ENCODE data around the gene SH2D2A.
A peak's percentile ranks its signal among the peaks of the same experiment; 100 is the strongest.

Gene SH2D2A

GRCh38 chr1:156816561-156817328 is at the start of gene SH2D2A:
Gene SH2D2A, minus strand, starts transcription at chr1:156816848. Its CDS starts 140 bp downstream, at chr1:156816708.
- DNase-seq, result peak; percentile 85

DNA sequence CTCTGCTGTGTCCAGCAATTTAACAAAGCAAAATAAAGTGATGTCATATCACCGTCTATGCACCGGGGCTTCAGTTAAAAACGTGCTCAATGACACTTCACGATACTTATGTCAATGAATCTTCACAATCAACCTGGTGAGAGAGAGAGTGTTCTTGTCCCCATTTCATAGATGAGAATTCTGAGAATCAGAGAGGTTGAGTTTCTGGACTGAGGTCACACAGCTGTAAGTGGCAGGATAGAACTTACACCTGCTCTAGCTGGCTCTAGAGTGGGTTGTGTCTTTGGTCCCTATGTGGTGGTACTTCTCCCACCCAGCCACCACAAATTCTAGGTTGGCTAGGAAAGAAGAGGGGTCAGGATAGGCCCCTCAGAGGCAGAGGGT is 49.2 kb upstream of the SH2D2A start:
- DNase-seq, result peak; percentile 18

DNA sequence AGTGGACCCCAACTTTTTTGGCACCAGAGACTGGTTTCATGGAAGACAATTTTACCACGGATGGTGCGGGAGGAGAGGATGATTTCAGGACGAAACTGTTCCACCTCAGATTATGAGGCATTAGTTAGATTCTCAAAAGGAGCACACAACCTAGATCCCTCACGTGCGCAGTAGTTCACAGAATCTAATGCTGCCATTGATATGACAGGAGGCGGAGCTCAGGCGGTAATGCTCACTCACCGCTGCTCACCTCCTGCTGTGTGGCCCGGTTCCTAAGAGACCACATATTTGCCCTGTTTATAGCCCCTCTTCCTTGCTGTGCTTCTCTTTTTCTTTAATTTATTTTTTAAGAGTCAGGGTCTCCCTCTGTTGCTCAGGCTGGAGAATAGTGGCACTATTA is 48.6 kb upstream of the SH2D2A start:
- DNase-seq, result no peak

DNA sequence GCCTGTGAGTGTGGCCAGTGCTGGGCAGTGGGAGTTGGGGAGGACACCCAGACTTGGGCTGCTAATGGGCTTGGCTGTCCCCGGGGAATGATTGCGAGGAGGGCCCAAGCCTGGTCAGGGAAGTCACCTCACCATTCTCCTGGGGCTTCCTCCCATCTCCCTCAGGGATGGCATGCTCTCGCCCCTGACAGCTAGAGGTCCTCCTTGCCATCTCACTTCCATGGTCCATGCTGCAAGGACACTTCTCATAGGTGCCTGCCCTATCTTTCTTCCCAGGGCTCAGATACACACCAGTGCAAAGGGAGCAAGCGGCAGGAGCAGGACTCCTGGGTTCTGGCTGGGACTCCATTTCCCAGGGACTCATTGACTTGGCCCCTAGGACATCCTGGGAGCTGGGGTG is 48.1 kb upstream of the SH2D2A start:
- DNase-seq, result peak; percentile 34

DNA sequence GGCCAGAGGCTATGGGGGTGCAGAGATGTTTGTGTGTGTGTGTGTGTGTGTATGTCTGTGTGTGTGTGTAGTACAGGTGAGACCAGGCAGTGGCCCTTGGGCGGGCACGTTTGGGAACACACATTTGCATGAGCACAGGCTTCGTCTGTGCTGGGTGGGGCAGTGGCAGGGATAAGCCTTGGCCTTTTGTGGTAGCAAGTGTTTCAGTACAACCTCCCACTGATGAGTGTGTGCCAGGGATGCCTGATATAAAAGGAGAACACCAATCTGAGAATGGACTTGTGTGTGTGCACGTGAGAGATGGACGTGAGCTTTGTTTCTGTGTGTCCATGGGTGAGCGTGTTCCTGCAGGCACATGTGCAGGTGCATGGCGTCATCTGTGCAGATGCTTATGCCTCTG is 47.0 kb upstream of the SH2D2A start:
- DNase-seq, result peak; percentile 64

- DNase-seq, result peak; percentile 89
Measured at GRCh38 chr1:156862997-156863599, 46.5 kb upstream of the SH2D2A start.

DNA sequence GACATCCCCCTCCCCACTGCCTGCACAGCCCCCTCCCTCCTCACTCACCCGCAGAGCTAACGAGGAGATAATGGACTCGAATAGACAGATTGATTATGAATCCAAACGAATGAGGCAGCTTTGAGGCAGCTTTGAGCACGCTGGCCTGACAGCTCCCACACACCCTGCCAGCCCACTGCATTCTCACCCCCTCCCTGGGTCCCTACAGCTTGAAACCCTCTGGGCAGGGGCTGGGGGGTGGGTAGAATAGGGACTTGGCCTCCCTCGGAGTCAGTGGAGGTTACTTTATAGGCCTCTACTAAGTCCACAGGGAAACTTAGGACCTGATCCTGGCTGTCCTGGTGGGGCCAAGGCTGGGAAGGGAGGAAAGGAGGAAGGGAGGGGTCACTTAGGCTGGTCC is 45.9 kb upstream of the SH2D2A start:
- DNase-seq, result peak; percentile 76

DNA sequence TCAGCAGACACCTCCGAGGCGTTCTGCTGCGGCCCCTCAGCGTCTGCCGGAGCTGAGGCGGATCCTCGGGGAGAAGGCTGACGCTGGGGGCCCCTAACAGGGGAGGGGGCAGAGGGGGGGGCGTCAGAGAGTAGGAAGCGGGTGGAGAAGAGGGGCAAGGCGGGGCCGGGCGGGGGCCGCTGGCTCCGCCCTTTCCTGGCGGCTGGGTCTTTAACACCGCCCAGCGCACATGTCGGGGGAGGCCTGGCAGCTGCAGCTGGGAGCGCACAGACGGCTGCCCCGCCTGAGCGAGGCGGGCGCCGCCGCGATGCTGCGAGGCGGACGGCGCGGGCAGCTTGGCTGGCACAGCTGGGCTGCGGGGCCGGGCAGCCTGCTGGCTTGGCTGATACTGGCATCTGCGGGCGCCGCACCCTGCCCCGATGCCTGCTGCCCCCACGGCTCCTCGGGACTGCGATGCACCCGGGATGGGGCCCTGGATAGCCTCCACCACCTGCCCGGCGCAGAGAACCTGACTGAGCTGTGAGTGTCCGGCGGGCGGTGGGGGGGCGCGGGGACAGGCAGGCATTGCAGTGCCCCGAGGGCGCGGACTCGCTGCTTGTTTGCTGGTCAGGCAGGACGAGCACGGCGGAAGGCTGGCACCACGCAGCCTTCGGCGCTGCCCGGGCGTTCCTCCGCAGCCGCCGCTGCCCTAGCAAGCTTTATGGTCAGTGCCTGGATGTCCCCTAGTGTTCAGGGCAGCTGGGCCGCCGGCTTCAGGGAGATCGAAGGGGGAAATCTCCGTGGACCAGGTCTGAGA is 44.2 kb upstream of the SH2D2A start, which contains the start of gene NTRK1:
Gene NTRK1, plus strand, starts transcription at position 238 of the 796 bp plus-strand sequence. Its CDS starts 70 bp downstream, at position 308.
- peak; percentile 77 for DNase-seq

DNA sequence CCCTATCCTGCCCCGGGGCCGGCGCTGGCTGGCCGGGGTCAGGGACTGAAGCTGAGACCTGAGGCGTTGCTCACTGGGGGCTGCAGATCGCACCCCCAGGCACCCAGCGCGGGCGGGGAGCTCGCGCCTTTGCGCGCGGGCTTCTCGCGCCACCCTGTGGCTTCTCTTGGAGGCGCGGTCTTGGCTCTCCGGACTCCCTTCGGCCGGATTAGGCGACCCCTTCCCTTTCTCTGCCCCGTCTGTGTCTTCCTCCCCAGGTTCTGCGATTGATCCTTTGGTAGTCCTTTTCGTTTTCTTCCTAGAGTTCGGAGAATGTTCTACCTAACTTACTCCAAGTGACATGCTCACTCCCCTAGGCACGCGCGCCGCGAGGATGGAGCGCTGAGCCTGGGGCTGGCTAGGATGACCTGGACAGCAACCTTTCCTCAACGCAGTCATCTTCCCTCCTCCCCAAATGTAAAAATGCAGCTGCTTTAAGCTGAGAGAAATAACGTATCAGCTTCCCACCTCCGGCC is 43.5 kb upstream of the SH2D2A start:
- peak; percentile 82 for DNase-seq

DNA sequence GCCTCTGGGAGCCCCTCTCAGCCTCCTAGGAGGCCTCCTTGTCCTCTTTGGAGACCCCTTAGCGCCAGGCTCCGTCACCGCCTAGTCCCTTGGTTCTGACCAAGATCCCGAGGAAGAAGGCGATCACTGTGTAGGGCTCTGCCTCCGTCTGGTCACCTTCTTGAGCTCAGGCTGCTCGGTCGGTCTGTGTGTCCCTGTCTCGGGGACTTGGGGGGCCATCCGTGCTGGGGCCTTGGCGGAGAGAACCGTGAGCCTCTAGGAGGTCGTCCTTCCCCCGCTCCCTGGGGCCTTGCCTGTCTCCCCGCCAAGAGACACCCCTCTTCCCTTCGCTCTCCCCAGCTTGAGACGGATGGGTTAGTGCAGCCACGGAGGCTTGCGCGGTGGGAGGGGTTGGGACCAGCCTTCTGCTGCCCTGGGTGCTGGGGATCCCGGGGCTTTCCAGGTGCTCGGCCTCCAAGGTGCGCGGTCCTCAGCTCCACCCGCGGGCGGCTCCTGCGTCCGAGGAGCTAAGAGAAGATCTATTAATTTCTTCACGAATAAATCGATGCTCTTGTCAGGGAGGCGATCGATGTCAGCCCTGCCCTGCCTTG is 43.0 kb upstream of the SH2D2A start:
- peak; percentile 52 for DNase-seq

- peak; percentile 73 for DNase-seq
Measured at GRCh38 chr1:156858959-156859522, 42.4 kb upstream of the SH2D2A start, which contains the start of gene INSRR. Gene INSRR, minus strand, starts transcription at chr1:156859117. Its CDS starts 496 bp downstream, at chr1:156858621.

- peak; percentile 73 for DNase-seq
Measured at GRCh38 chr1:156858555-156858956, 41.9 kb upstream of the SH2D2A start.

GRCh38 chr1:156857532-156857931 is 40.9 kb upstream of the SH2D2A start:
- DNase-seq, result no peak

- DNase-seq, result peak; percentile 37
Measured at GRCh38 chr1:156856282-156856785, 39.7 kb upstream of the SH2D2A start.

DNA sequence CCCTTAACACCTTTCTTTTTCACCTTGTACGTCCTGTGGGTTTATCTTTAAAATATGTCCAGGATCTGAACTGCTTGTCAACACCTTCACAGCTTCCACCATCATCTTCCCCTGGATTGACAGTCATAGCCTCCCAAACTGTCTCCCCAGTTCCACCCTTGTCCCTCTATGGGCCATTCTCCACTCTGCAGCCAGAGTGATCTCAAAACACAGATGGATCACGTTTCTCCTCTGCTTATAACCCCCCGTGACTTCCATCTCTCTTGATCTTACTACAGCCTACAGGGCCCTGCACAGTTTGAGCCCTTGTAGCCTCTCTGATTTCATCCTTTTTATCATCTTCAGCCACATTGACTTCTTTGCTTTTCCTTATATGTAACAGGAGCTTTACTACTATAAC is 38.0 kb upstream of the SH2D2A start:
- DNase-seq, result no peak

GRCh38 chr1:156853761-156854160 is 37.1 kb upstream of the SH2D2A start:
- DNase-seq, result no peak

GRCh38 chr1:156852418-156852874 is 35.8 kb upstream of the SH2D2A start:
- no peak for DNase-seq

DNA sequence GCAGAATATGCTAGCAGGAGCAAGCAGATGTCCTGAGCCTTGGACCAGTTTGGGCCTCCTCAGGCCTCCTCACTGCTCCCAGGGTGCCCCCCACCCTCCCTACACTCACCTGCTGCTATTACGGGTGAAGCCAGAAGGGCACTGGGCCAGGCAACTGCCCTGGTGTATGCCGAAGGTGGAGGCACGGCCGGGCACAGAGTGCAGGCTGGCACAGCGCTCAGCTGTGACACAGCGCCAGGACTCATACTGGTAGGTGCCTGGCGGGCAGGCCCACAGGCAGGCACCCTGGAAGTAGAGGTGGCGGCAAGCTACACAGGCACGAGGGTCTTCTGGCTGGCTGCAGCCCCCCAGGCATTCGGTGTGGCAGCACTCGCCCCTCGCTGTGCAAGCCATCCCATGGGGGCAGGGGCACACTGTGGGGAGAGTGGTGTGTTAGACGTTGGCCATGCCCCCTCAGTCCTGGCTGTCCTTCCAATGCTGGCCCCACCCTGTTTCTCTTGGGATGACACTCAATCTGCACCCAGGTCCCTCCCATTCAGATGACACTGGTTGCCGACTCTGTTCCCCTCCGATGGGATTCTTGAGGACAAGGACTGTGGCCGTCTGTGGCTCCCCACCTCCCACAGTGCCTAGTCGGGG is 35.2 kb upstream of the SH2D2A start:
- DNase-seq, result no peak

- no peak for DNase-seq
Measured at GRCh38 chr1:156849151-156849496, 32.5 kb upstream of the SH2D2A start.

DNA sequence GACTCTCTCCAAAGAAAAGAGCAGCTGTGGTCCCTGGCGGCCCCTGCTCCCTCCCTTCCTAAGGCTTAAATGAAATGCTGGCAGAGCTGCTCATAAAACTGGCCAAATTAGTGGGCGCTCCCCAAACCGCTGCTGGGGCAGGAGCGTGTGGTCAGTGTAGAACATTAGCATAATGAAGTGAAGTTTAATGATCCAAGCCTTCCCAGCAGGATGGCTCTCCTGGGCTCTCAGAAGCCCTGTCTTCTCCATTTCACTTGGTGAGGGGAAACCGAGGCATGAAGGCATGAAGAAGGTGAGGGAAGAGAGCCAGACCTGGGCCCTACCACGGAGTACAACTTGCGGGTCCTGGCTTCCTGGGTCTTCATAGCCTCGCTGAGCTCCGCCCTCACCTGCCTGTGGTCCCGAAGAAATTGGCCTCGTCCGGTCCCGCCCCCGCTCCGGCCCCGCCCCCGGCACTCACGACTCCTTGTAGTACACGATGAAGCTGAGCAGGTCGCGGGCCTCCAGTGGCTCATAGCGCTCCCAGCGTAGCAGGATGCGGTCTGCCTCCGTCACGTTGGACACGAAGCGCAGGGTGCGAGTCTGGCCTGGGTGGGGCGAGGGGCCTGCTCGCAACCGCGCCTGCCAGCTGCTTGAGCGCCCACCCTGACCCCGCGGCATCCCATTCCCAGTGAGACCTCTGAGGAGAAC is 32.0 kb upstream of the SH2D2A start:
- DNase-seq, result no peak
